ENCODE data around the gene SLC2A6.
"Not testable (repeated sequence)": the region's sequence is repeated elsewhere in the genome, so short reads cannot be mapped to it uniquely, and the experiment has no call there.

Gene SLC2A6

DNA sequence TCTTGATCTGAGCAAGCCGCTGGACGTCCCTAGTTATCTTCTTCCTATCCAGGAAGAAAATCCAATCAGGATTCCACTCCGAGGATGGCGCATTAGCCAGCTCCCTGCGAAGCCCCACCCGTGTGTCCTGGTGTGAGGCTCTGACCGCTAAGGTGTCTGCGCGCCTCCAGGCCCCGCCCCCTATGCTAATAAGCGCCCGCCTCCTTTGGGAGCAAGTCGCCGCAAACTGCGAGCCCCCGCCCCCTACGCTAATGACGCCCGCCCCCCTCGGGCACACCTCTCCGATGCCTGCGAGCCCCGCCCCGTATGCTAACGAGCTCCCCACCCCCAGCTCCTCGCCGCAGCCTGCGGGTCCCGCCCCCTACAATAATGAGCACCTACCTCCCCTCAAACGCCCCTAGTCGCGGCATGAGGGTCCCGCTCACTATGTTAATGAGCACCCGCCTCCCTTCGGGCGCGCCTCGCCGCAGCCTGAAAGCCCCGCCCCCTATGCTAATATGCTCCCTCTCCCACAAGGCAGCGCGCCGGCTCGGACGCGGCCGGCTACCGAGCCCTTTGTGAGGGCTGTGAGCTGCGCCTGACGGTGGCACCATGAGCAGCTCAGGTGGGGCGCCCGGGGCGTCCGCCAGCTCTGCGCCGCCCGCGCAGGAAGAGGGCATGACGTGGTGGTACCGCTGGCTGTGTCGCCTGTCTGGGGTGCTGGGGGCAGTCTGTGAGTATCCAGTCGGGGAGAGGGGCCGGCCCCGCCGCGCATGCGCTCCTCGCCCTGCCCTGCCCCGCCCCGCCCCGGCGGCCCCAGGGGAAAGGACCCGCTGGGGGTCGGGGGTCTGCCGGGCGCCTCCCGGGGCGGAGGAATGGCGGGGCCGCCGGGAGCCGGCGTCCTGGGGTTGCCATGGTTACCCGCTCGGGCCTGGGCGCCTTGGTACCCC is 19.2 kb downstream of the SLC2A6 start, which contains the start of gene CACFD1:
CACFD1 (plus strand) TSS at position 503 of the 929 bp plus-strand sequence; CDS start at position 592, 89 bp downstream.
- peak; percentile 85 to 90 for DNase-seq

DNA sequence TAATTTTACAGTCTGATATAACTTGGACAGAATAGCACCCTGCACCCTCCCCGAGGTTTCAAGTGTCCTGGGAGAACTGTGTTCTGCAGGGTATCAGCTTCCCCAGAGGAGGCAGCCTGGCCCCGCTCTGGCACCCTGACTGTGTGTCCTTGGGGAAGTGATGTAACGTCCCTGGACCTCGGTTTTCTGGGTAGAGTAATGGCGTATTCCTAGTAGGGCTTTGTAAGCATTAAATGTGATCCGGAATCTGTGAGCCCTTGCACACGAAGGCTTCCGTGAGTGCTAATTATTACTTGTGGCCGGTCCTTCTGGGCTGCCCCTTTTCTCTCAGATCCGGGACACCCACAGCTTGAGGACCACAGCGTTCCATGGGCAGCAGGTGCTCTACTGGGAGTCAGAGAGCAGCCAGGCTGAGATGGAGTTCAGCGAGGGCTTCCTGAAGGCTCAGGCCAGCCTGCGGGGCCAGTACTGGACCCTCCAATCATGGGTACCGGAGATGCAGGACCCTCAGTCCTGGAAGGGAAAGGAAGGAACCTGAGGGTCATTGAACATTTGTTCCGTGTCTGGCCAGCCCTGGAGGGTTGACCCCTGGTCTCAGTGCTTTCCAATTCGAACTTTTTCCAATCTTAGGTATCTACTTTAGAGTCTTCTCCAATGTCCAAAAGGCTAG is 20.1 kb downstream of the SLC2A6 start:
- peak; percentile 62 to 71 for DNase-seq

DNA sequence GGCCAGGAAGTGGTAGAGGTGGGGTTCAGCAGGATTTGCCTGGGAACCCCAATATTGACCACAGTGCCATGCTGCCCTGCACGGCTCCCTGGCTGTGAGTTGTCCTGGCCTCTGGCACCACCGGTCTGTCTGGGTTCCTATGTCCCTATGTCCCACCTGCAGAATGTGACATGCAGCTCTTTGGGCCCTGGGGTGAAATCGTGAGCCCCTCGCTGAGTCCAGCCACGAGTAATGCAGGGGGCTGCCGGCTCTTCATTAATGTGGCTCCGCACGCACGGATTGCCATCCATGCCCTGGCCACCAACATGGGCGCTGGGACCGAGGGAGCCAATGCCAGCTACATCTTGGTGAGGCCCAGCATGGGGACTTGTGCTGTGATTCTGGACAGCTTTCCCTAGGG is 21.2 kb downstream of the SLC2A6 start:
- no peak for DNase-seq

DNA sequence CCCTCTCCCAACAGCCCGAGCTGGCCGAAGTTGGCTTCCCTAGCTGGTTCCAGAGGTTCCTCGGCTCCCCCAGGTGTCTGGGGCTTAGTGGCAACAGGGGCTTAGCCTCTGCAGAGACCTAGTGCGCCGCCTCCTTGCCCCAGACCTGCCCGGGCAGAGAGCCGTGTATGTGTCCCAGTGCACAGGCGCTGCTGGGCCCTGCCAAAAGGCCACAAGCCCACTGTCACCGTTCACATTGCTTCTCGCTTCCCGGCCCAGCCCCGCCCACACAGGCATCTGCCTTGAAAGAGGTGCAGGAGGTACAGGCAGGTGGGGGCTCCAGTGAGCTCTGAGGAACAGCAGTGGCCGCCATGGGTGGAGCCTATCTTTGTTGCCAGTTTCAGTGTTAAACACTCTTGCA is 21.7 kb downstream of the SLC2A6 start:
- no peak for DNase-seq

DNA sequence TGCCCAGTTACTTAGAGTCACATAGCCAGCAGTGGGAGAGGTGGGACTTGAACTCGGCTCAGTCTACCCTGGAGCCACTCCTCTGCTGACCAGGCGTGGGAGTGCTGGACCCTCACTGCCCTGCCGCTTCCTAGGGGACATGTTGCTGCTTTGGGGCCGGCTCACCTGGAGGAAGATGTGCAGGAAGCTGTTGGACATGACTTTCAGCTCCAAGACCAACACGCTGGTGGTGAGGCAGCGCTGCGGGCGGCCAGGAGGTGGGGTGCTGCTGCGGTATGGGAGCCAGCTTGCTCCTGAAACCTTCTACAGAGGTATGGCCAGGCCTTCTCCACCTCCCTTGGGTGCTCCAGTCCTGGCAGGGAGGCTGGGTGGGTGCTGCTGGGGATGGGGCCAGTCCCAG is 22.5 kb downstream of the SLC2A6 start:
- DNase-seq, result no peak

DNA sequence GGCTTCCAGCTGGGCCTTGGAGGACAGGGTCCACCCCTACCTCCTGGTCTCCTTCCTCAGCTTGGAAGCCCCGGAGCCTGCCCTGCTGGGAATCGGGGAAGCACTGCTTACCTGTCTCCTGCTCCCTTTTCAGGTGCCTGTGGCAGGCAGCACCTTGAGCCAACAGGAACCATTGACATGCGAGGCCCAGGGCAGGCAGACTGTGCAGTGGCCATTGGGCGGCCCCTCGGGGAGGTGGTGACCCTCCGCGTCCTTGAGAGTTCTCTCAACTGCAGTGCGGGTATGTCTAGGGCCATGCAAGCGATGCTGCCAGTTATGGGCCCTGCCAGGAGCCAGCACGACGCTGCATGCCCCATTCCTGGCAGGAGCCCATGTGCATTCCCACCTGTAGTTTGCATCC is 23.0 kb downstream of the SLC2A6 start:
- no peak for DNase-seq

DNA sequence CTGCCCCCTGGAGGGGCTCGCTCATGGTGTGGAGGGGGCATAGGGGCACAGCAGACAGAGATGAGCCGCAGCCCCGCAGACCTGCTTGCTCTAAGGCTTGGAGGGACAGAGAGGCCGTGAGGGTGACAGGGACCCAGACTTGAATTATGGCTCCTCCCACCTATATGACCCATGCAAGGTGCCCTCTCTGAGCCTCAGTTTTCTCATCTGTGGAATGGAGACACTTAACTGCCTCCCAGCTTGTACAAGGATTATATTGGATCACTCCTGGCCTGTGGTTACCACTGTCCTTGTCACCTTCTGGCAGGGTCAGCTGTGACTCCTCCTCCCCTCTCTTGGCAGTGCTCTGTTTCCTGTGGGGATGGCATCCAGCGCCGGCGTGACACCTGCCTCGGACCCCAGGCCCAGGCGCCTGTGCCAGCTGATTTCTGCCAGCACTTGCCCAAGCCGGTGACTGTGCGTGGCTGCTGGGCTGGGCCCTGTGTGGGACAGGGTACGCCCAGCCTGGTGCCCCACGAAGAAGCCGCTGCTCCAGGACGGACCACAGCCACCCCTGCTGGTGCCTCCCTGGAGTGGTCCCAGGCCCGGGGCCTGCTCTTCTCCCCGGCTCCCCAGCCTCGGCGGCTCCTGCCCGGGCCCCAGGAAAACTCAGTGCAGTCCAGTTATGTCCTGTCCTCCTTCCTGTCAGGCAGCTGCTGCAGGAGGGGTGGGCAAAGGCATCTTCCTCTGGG is 23.8 kb downstream of the SLC2A6 start:
- DNase-seq, result no peak

DNA sequence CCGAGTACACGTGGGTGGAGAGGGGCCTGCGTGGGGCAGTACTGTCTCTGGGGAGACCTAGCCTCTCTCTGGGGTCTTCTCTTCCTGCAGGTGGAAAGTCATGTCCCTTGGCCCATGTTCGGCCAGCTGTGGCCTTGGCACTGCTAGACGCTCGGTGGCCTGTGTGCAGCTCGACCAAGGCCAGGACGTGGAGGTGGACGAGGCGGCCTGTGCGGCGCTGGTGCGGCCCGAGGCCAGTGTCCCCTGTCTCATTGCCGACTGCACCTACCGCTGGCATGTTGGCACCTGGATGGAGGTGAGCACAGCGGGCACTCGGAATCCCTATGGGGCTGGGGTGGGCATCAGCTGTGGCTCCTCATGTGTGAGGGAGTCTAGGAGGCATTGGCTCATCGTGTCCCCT is 24.6 kb downstream of the SLC2A6 start:
- DNase-seq, result no peak

DNA sequence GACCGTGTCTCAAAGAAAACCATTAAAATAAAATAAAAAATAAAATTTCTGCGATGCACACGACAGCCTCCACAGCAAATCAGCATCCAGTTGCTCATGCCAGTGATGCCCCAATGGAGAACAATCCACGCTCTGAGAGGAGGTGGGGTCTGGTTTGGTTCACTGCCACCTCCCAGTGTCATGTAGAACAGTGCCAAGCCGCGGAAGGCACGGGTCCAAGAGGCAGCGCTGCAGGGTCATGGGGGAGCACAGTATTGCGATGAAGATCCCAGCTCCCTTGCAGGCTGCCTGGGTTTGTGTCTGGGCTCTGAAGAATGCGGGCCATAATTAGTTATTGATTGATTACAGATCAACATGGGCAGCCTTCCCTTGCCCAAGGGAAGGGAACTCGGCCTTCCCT is 25.2 kb downstream of the SLC2A6 start:
- no peak for DNase-seq

DNA sequence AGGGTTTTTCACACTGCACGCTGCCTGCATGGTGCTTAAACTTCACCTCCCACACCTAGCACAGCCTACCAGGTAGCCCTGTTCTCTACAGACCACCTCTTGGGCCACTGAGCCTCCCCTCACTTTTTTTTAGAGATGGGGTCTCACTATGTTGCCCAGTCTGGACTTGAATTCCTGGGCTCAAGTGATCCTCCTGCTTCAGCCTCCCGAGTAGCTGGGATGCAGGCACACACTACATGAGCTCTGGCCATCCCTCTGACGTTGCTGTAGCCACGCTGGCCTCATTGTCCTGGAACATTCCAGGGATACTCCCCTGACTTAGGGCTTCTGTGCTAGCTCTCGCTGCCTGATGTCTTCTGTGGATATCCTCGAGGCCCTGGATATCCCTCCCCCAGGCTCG is 26.3 kb downstream of the SLC2A6 start:
- no peak for DNase-seq

DNA sequence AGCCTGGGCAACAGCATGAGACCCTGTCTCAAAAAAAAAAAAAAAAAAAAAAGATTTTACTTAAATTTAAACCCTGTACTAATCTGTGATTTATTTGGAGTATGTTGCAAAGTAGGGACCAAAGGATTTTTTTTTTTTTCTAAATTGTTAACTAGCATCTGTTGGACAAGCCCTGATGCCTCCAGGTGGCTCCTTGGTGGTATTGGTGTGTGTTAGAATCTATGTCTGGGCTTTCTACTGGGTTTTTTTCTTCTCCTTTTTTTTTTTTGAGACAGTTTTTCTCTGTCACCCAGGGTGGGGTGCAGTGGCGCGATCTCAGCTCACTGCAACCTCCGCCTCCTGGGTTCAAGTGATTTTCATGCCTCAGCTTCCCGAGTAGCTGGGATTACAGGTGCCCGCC is 27.0 kb downstream of the SLC2A6 start:
- not testable (repeated sequence) for DNase-seq

DNA sequence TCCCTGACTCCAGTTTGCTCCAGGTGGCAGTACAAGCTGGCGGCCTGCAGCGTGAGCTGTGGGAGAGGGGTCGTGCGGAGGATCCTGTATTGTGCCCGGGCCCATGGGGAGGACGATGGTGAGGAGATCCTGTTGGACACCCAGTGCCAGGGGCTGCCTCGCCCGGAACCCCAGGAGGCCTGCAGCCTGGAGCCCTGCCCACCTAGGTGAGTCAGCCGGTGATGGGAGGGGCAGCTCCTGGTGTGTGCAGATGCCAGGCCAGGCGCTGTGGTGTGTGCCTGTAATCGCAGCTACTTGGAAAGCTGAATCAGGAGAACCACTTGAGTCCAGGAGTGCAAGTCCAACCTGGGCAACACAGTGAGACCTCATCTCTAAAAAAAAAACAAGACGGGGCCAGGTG is 29.1 kb downstream of the SLC2A6 start:
- no peak for DNase-seq

DNA sequence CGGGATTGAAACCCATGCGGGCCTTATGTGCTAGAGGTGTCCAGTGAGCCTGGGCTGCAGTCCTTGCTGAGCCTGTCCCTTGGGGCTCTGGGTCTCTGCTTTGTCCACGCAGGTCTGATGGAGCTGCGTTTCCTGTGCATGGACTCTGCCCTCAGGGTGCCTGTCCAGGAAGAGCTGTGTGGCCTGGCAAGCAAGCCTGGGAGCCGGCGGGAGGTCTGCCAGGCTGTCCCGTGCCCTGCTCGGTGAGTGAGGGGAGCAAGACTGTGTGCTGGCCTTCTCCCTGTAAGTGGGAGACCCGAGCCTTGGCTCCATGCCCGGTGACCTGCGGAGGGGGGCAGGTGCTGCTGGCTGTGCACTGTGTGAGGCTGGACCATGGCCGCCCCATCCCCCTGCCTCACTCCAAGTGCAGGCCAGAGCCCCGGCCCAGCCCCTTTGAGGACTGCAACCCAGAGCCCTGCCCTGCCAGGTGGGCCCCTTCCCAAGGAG is 30.4 kb downstream of the SLC2A6 start:
- no peak for DNase-seq

DNA sequence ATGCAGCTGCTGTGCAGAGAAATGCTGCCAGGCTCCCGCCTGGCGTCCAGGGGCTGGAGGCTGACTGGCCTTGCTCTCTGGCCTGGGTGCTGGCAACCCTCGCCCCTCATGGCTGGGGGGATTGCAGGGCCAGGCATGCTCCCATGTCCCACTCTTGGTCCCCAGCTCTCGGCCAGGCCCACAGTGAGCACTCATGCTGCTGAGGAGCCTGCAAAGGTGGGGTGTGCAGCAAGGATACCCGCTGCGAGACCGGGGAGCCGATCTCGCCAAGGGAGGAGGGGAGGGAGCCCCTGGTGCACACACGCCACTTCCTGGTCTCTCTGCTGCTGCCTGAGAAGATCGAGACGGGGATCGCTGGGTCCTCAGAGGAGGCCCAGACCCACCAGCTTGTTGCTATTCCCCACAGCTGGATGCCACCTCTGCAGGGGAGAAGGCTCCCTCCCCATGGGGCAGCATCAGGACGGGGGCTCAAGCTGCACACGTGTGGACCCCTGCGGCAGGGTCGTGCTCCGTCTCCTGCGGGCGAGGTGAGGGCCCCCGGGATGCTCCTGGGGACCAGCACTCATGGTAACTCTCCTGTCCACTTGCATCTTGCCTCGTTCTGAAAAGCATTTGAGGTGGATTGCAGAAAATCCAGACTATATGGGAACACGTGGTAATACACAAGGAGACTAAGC is 33.5 kb downstream of the SLC2A6 start:
- no peak for DNase-seq

DNA sequence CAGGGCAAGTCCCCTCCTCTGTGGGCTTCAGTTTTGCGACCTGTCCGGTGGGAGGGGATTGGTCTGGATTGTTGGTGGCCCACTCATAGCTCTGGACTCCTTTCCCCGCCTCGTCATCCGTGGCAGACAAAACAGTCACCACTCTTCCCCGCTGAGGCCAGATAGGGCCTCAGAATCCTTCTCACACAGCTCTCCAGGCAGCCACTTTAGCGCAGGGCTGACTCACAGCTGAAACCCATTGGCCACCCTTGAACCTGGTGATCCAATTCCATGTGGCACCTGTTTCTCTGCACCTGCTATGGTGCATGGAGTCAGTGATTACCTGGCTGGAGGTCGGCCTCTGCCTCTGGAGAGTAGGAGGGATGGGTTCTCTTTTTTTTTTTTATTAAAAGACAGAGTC is 34.9 kb downstream of the SLC2A6 start:
- DNase-seq, result no peak

DNA sequence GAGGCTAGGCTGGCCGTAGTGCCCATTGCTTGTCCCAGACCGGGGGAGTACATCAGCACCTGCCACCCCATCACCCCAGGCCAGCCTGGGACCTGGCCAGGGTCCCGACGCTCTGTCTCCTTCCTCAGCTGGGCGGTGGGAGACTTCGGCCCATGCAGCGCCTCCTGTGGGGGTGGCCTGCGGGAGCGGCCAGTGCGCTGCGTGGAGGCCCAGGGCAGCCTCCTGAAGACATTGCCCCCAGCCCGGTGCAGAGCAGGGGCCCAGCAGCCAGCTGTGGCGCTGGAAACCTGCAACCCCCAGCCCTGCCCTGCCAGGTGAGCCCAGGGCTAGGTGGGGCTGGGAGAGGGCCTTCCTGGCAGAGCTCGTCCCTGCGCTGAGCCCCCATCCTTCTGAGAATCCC is 35.7 kb downstream of the SLC2A6 start:
- DNase-seq, result no peak

DNA sequence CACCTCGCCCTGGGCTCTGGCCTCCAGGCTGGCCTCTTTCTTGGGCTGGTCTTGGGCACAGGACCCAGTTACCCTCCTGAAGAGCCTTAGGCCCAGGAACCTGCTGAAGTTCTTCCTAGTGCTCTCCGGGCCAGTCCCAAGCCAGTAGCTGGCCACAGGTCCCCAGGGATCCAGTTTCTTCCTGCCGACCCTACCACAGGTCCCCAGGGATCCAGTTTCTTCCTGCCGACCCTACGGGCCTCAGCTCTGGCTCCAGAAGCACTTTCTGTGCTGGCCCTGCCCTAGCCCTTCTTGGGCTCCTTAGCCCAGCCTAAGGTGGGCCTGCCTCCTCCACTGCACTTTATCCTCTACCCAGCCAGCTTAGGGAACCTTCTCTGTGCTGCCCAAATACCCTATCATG is 37.3 kb downstream of the SLC2A6 start:
- no peak for DNase-seq

DNA sequence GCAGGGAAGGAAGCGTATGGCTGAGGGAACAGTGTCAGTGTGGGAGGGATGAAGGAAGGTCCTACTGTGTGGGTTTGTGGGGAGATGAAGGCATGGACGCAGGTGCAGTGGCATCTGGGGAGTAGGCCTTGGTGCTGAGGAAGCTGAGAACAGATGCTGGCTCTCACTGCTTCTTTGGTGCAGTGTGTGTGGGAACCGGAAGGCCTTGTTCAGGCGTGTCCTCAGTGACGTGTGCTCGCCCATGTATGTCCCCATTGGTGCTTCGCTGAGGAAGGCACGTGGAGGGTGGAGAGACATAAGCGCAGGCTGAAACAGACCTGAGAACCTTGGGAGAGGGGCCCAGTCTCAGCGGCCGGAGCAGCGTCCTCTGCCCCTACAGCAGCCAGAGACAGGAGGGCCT is 38.0 kb downstream of the SLC2A6 start:
- no peak for DNase-seq

DNA sequence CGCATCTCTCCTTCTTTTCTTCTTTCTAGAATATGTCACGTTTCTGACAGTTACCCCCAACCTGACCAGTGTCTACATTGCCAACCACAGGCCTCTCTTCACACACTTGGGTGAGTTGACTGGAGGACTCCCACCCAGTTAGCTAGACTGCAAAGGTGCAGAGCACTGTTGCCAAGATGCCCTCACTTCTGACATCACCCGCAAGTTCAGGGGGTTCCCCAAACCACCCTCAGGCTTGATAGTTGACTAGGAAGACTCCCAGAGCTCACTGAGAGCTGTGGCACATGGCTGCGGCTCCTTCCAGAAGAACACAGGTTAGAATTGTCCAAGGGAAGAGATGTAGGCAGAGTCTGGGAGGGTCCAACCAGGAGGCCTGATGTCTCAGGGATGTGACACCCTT is 39.6 kb downstream of the SLC2A6 start:
- DNase-seq, result no peak

DNA sequence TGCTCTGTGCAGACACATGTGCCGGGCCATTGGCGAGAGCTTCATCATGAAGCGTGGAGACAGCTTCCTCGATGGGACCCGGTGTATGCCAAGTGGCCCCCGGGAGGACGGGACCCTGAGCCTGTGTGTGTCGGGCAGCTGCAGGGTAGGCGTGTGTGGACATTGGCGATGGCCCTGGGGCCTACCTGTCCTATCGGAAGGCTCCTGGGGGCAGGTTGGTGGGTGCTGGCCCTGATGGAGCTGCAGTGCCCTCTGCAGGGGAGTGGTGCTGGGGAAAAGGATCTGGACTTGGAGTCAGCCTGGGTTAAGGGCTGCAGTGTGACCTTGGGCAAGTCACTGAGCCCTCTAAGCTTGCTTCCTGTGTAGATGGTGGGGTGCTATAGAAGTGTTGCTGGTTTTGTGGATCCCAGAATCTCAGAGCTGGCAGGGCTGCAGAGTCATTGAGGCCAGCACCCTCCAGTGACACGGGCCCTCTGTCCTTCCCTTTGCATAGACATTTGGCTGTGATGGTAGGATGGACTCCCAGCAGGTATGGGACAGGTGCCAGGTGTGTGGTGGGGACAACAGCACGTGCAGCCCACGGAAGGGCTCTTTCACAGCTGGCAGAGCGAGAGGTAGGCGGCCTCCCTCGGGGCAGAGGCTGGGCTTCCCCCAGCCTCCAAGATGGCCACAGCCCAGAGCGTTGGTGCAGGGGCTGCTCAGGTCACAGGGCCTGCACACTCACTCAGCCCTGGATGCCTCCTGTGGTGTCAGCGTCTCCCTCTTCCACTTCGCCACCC is 41.0 kb downstream of the SLC2A6 start:
- DNase-seq, result peak in 1 of 2 donors; percentile 2

DNA sequence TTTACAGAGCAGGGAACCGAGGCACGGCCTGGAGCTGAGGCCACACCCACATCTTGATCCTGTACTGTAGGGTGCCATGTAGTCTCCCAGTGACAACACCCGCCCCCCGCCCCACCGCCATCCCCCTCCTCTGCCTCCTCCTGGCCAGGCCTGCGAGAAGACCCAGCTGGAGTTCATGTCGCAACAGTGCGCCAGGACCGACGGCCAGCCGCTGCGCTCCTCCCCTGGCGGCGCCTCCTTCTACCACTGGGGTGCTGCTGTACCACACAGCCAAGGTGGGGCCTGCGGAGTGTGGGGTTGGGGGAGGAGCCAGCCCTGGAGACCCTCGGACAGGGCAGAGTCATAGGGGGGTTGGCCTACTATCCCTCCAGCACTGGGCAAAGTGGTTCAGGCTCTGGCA is 42.2 kb downstream of the SLC2A6 start:
- no peak for DNase-seq

DNA sequence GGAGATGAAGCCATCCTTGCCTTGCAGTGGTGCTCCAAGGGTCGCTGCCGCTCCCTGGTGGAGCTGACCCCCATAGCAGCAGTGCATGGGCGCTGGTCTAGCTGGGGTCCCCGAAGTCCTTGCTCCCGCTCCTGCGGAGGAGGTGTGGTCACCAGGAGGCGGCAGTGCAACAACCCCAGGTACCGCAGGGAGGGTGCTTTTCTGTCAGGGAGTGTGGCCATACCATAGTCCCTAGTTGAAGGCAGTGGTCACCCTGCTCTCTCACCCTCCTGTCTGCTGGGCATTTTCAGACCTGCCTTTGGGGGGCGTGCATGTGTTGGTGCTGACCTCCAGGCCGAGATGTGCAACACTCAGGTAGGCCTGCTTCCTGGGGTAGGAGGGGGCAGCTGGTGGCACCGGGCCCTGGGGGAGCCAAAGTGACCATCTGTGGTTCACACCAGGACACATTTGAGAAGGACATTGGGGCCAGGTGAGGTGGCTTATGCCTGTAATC is 45.5 kb downstream of the SLC2A6 start:
- no peak for DNase-seq

All from inflammatory macrophage treated with lipopolysaccharide for 1 hour (primary cell).